SK-N-DZ (cell line): Measurements from ENCODE around the gene PLCB2.

ENCODE experiments used
- DNase-seq: peaks from one replicate; pipeline ENCODE4 v3.0.0-alpha.2; 2015; ENCODE audit warnings: low spot score

PLCB2 gene

GRCh38 chr15:40251486-40252140 lies 56.1 kb downstream of the PLCB2 start:
- DNase-seq = no peak

GRCh38 chr15:40250771-40251483 lies 56.8 kb downstream of the PLCB2 start:
- DNase-seq = no peak

DNA sequence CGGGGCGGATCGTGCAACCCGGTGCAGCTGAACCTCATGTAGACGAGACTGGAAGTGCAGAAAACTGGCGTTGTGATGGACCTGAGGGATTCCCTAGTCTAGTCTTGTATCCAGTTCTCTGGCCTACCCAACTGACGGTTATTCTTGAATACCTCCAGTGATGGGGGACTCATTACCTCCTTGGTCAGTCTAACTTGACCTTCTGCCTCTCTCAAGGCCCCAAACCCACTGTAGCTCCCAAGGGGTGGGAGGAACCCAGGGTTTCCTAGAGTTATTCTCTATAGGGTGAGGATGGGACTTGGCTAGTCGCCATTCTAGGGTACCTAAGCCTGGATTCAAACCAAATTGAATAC lies 57.5 kb downstream of the PLCB2 start:
- no peak for DNase-seq

DNA sequence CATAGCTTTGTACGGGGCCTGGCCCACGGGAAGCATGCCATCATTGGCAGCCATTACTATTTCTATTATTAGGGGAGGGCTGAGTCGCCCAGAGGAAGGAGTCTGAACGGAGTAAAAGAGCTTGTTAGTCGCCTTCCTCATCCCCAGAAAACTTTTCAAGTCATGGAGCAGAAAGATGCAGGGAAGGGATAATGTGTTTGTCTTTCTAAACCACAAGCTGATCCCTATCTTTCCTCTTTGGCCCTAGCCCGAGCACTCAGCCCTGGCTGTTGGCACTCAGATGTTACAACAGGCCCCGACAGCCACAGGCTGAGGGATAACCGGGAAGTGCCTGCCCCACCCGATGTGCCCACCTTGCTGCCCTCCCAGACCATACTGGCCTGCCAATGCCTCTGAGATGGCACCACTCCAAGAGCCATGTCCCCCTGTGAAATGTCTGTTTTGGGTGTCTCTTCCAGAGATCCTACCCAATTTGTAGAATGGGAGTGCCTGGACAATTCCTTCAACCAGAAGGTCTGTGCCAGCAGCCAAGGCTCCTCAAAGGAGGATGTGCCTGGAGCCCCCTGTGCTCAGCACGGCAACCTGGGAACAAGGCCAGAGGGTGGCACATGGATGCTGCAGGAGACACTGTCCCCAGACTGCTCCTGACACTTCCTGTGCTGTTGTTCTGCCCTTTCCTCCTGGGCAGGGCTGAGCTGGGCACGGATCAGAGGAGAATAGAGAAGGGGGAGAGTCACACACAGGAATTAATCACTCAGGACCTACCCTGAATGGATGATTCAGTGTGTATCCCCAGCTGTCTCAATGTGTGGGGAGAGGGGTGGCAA lies 58.0 kb downstream of the PLCB2 start:
- DNase-seq = no peak

GRCh38 chr15:40248006-40248783 lies 59.5 kb downstream of the PLCB2 start:
- DNase-seq = no peak

GRCh38 chr15:40247406-40247971 lies 60.2 kb downstream of the PLCB2 start:
- no peak for DNase-seq

DNA sequence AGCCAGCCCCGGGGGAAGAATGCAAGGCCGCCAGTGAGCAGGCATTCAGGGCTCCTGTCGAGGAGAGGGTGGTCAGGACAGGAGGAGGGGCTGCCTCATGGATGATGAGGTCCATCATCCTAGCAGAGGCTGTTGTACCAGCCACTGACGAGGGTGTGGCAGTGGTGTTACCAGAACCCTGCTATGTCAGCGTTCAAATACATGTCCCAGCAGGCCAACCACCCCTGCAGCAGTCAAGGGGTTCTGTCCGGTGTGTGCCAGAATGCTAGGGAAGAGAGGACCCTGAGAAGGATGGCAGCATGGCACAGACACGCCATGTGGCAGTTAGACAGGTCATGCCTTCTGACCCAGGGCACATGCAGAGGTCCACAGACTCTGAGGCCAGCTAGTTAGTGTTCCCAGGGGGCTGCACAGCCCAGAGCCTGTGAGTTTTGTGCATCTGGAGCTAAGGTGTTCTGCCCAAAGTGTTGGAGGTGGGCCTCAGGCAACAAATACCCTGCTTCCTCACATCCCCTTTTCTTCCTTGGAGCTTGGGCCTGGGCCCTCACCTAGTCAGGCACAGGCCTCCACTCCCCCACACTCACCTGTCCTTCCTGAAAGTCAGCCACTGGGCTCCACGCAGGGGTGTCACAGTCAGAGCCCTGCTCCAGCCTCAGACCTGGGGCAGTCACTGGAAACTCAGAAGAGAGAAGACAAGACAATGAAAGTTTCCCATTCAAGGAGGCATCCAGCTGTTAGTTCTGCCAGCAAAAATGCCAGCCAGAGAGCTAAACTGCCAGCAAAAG lies 61.0 kb downstream of the PLCB2 start:
- no peak for DNase-seq

GRCh38 chr15:40245666-40246450 lies 61.9 kb downstream of the PLCB2 start:
- no peak for DNase-seq

DNA sequence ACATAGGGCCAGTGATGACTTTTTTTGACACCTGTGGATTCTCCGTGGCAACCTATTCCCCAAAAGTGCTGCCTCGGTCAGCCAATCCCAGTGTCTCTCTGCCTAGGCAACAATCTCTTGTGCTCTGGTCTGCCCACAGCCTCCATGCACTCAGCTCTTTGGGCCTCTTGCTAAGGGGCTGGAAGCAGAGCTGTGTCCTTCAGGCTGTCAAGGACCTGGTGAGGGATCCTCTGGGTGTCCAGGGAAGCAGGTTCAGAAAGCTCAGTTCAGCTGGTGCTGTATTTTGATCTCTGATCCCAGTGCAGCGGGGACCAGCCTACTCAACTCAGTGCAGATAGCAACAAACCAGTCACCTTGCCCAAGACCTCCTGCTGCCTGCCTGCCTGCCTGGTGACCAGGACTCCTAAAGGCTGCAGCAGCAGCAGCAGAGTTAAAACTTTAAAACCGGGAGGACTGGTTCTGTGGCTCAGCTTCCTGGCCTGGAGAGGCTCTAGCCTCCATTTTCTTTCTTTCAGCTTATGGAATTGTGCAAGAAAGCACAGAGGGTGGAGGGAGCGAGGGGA lies 62.7 kb downstream of the PLCB2 start:
- DNase-seq = no peak

- DNase-seq = no peak
Measured at GRCh38 chr15:40243126-40243810, 64.5 kb downstream of the PLCB2 start.

DNA sequence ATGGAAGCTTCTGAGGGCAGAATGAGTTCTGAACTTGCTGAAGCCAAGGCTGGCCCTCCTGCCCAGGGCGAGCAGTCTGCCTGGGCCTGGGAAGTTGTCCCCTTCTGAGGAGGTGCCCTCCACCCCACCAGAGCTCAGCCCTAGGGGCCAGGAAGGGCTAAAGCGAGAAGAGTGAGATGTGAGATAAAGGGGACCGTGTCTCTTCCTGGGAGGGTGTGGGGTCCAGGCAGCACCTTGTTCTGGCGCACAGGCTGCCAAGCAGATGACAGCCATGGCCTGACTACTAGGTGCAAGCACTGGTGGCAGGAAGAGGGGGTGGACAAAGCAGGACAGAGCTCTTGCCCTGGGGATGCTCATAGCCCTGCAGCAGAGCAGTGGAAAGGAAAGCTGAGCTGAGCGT lies 65.1 kb downstream of the PLCB2 start:
- DNase-seq = no peak

DNA sequence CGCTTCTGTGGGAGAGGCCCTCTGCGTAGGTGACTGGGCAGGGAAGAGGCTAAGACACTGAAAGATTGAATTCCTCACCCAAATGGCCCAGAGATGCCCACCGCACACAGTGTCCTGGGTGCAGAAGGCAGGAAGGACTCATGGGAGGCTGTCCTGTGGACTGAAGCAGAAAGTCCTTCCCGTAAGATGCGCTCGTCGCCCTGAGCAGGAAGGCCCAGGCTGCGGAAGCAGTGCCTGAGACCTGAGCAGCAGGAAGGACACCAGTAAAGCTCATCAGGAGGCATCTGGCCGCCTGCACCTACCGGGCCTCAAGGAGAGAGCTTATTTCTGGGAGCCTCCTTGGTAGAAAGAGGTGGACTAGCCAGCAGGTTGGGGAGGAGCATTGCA lies 65.5 kb downstream of the PLCB2 start:
- no peak for DNase-seq

GRCh38 chr15:40241269-40242212 lies 66.2 kb downstream of the PLCB2 start:
- no peak for DNase-seq

DNA sequence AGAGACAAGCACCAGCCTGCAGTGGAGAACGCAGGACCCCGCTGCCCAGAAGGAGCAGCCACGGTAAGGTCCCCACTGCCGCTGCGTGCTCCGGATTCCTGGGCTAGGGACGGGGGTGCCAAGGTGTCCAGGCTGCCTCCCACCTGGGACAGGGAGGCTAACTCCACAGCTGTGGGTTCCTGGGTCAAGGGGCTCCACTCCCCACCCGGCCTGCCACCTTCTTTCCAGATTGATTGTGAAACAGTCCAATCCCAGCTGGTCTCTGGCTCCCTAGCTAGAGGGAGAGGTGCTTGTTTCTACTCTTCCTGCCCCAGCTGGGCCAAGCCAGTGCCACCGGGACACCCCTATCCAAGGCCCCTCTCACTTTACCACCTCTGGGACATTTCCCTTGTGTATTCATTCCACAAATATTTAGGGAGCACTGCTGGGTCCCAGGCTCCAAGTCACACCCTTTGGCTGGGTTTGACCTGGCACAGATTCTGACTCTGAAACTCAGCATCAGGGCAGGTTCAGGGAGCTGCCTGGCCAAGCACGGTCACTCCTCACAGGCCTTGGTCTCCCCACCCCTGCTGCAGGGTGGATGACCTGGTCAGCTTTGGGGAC lies 67.0 kb downstream of the PLCB2 start:
- DNase-seq = no peak

GRCh38 chr15:40239693-40240618 lies 67.8 kb downstream of the PLCB2 start:
- DNase-seq = no peak

- no peak for DNase-seq
Measured at GRCh38 chr15:40239404-40239692, 68.4 kb downstream of the PLCB2 start.
